Heart left ventricle (tissue), 16 donors: Measurements from ENCODE around the gene ACSF3. TPM values are rescaled to one million over a fixed set of nuclear protein-coding genes. Genes with fewer than 3 reads are reported as not detected.

ENCODE experiments used
- ATAC-seq, 4 donors: fragments of 200-7000 bp; cut with Tn5 transposase; one replicate each; pipeline ENCODE4 v1.9.1; 2020 to 2022; ENCODE audit warnings: moderate library complexity in 4 of 4, mild to moderate bottlenecking in 3 of 4, moderate number of reproducible peaks in 1 of 4
- DNase-seq, 5 donors: peaks; one replicate each; pipeline ENCODE4 v3.0.0-alpha.2; 2020
- H3K27ac ChIP-seq, 12 donors: fragments of 200-600 bp; sonication (generic) in 4 of 12; one replicate each; pipeline versions ENCODE4 v1.5.0 to v1.8.0; 2016 to 2022; ENCODE audit warnings: mild to moderate bottlenecking in 2 of 12
- H3K27me3 ChIP-seq, 9 donors: fragments of 200-600 bp; sonication (generic) in 2 of 9; one replicate each; pipeline versions ENCODE4 v1.5.1 to v1.8.0; 2016 to 2022; ENCODE audit warnings: mild to moderate bottlenecking in 3 of 9
- H3K36me3 ChIP-seq, 9 donors: fragments of 200-600 bp; sonication (generic) in 2 of 9; one replicate each; pipeline versions ENCODE4 v1.5.0 to v1.8.0; 2018 to 2022; ENCODE audit warnings: mild to moderate bottlenecking in 2 of 9
- H3K4me1 ChIP-seq, 12 donors: fragments of 200-600 bp; sonication (generic) in 4 of 12; one replicate each; pipeline versions ENCODE4 v1.5.0 to v1.8.0; 2016 to 2022; ENCODE audit warnings: mild to moderate bottlenecking in 3 of 12
- H3K4me3 ChIP-seq, 12 donors: fragments of 200-600 bp; sonication (generic) in 4 of 12; one replicate each; pipeline versions ENCODE4 v1.5.0 to v1.8.0; 2017 to 2022; ENCODE audit warnings: mild to moderate bottlenecking in 9 of 12, moderate library complexity in 4 of 12
- H3K9me3 ChIP-seq, 12 donors: fragments of 200-600 bp; sonication (generic) in 4 of 12; one replicate each; pipeline versions ENCODE4 v1.5.0 to v1.8.0; 2016 to 2022; ENCODE audit warnings: mild to moderate bottlenecking in 1 of 12
- POLR2A ChIP-seq, 2 donors: fragments of 450-650 bp; IDR thresholded peaks; one replicate each; pipeline ENCODE4 v1.6.1; 2017; ENCODE audit warnings: antibody characterized with exemption in 2 of 2, mild to moderate bottlenecking in 2 of 2, moderate library complexity in 2 of 2
- WGBS, 4 donors: extraction: QIAGEN DNeasy Blood & Tissue Kit in 2 of 4; methylation state at CpG; one replicate each; pipeline versions ENCODE4 v1.1.5 to v1.1.7; 2013 to 2018; 5-methylcytosine and 5-hydroxymethylcytosine counted together
- intact Hi-C, 10 donors: fragments of 100-400 bp; cut with DNase I; formaldehyde crosslinking; loops; one replicate each; pipeline versions ENCODE4 v1.11.1 to v1.14.2; 2022
- polyA plus RNA-seq, 2 donors: library from polyadenylated mRNA; stranded (reverse); fragments of 200-250 nt; gene quantifications; one replicate each; pipeline ENCODE4 v1.2.3, GENCODE V29; 2013
- total RNA-seq, 9 donors: library from RNA; depleted of rRNA in 2 of 9; stranded (reverse); fragments of >200 nt in 2 of 9; fragmentation: NEBNext Ultra II Directional in 3 of 9; extraction: Animal tissue kit (Norgen Biotek cat#: 25700) in 3 of 9; gene quantifications; one replicate each; pipeline versions ENCODE4 v1.1.0 to v1.2.4, GENCODE V29; 2016 to 2023
- TF ChIP-seq, protein P1 (sequence below), 12 donors: fragments of 200-600 bp; sonication (generic) in 4 of 12; IDR thresholded peaks; one replicate each; pipeline versions ENCODE4 v1.5.0 to v1.8.0; 2018 to 2022; ENCODE audit warnings: antibody characterized with exemption in 12 of 12, mild to moderate bottlenecking in 5 of 12
- donor health status: ischemic (EF 13 %, LVEDD 7.1; RV severe dilation, severe dysfunction).
- donor health status: healthy with polysubstance abuse.
- donor health status: DM: no; HTN: yes; CAD: no.
- donor health status: DM: no; HTN: no; CAD: no.
- donor health status: ischemic (EF 25% LVEDD 6.9; RV normal size, moderate dysfunction).
- donor health status: ischemic (EF 25% LVEDD 5.7; RV mildly dilated, moderate dysfunction).
- donor health status: healthy.
- donor health status: DM: yes; HTN: yes; CAD: no.
- donor health status: ischemic (EF 35%, LVEDD 5.7; RV mildly dilated, moderate dysfunction).
- donor health status: nonischemic (EF 11% LVEDD 7.7; RV severe dilation, severe dysfunction).
- donor health status: DM: yes; HTN: yes; CAD: no.
- donor health status: PGD.
- donor health status: ischemic (EF 29% LVEDD 5.4; RV normal size, mild dysfunction).
- donor health status: nonischemic (EF 23%, LVEDD 6.1; RV moderate dilation, normal function).

ACSF3 gene
- total and polyA plus RNA-seq, 11 donors: 10.3 to 26.3 (median 19.3) TPM

DNA sequence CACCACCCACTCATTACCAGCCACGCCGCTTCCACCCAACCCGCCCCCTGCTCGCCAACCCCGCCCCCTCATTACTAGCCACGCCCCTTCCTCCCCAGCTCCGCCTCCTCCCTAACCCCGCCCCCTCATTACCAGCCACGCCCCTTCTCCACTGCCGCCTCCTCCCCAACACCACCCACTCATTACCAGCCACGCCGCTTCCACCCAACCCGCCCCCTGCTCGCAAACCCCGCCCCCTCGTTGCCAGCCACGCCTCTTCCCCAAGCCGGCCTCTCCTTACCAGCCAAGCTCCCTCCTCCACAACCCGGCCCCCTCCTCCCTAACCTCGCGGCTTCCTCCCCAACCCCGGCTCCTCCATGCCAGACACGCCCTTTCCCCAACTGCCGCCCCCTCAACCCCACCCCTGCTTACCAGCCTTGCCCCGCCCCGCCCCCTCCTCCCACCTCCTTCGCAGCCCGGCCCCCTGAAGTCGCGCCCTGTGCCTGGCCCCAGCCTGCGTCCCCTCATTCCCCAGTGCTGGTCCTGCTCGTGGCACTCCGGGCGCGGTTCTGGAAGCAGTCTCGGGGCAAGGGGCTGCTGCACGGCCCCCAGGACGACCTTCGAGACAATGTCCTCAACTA, 99.4 kb downstream of the ACSF3 start:
- DNase-seq (peak in 3 of 5 donors; percentile 49 to 86 (median 77)), ATAC-seq (peak; percentile 42 to 62 (median 52))
- WGBS, 4 donors: 5 to 13% (median 8%) methylated on average over 30 to 39 of the region's 39 CpGs
- no peaks in the 10 kb centered on the region for H3K36me3 ChIP-seq
- TF ChIP-seq, protein P1, sequence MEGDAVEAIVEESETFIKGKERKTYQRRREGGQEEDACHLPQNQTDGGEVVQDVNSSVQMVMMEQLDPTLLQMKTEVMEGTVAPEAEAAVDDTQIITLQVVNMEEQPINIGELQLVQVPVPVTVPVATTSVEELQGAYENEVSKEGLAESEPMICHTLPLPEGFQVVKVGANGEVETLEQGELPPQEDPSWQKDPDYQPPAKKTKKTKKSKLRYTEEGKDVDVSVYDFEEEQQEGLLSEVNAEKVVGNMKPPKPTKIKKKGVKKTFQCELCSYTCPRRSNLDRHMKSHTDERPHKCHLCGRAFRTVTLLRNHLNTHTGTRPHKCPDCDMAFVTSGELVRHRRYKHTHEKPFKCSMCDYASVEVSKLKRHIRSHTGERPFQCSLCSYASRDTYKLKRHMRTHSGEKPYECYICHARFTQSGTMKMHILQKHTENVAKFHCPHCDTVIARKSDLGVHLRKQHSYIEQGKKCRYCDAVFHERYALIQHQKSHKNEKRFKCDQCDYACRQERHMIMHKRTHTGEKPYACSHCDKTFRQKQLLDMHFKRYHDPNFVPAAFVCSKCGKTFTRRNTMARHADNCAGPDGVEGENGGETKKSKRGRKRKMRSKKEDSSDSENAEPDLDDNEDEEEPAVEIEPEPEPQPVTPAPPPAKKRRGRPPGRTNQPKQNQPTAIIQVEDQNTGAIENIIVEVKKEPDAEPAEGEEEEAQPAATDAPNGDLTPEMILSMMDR (IDR thresholded peaks at IDR 0.05): no peak
- TF ChIP-seq POLR2A (IDR thresholded peaks at IDR 0.05): no peak
- H3K4me3 ChIP-seq: peak overlapping the region in 1 of 12 donors; percentile 56
- peaks cover 0 to 13% (median 7%) of the 10 kb centered on the region in 12 donors for H3K4me1 ChIP-seq
- no peaks in the 10 kb centered on the region for H3K9me3 ChIP-seq
- H3K27me3 ChIP-seq: peaks cover 0 to 7% (median 4%) of the 10 kb centered on the region in 9 donors
- intact Hi-C loops: loop anchor here in 1 of 10 donors (10.0 kb wide), 1 partner anchor 378 kb away; the partner anchor contains the start of gene APRT
- H3K27ac ChIP-seq: no peak overlapping the region

DNA sequence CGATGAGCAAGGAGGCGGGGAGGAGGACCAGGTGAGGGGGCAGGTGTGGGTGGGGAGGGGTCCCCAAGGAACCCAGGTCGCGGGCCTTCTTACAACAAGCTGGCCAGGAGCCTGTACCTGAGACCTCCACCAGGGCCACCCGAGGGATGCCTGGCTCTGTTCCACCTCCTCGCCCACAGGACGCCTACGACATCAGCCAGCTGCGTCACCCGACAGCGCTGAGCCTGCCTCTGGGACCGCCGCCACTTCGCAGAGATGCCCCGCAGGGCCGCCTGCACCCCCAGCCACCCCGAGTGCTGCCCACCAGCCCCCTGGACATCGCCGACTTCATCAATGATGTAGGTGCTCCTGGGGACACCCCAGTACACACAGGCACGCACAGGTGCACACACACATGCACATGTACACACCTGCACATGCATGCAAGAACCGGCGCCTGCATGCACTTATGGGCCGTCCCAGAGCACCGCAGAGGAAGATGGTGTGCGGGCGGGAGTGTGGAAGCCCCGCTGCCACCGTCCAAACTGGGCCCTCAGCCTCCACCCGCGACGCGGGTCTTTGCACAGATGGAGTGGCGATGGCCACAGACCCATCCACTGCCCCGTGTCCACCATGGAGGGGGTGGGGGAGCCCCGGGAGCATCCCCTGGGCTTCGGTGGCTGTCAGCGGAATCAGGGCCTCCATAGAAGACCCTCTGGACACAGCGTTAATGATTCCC, 100.1 kb downstream of the ACSF3 start:
- WGBS, 4 donors: 65 to 72% (median 69%) methylated on average over 34 to 38 of the region's 38 CpGs
- no peak overlapping the region for H3K27ac ChIP-seq
- no peak for ATAC-seq
- no peaks in the 10 kb centered on the region for H3K9me3 ChIP-seq
- H3K4me1 ChIP-seq: peaks cover 0 to 13% (median 7%) of the 10 kb centered on the region in 12 donors
- no peak for TF ChIP-seq POLR2A (IDR thresholded peaks at IDR 0.05)
- TF ChIP-seq, protein P1 (IDR thresholded peaks at IDR 0.05): no peak
- H3K36me3 ChIP-seq: no peaks in the 10 kb centered on the region
- intact Hi-C loops: loop anchor here in 1 of 10 donors (10.0 kb wide), 1 partner anchor 379 kb away; the partner anchor contains the start of gene APRT
- H3K4me3 ChIP-seq: peak overlapping the region in 1 of 12 donors; percentile 56
- H3K27me3 ChIP-seq: peaks cover 1 to 14% (median 10%) of the 10 kb centered on the region in 9 donors
- peak in 3 of 5 donors; percentile 25 to 58 (median 34) for DNase-seq

DNA sequence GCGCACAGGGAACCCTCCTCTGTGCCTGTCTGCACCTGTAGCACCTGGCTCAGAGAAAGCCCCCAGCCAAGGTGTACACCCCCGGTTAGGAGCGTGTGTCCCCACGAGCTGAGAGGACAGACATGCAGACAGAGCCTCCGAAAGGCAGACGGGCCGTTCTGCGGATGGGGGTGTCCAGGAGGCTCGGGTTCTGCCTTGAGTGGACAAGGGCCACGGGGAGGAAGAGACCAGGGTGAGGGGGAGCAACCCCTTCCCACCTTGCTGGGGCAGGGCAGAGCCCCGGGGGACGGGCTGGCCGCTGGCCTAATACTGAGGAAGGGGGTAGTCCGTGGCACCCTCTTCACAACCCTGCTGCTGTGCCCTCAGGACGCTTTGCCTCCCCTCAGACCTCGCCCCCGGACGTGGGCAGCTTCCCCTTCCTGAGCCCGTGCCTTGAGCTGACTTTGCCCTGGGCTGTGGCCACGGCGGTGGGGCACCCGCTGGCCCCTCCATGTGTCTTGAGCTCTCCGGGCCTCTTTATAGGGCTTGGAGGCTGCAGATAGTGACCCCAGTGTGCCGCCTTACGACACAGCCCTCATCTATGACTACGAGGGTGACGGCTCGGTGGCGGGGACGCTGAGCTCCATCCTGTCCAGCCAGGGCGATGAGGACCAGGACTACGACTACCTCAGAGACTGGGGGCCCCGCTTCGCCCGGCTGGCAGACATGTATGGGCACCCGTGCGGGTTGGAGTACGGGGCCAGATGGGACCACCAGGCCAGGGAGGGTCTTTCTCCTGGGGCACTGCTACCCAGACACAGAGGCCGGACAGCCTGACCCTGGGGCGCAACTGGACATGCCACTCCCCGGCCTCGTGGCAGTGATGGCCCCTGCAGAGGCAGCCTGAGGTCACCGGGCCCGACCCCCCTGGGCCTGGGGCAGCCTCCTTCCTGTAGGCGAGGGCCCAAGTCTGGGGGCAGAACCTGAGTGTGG, 101.0 kb downstream of the ACSF3 start:
- no peak for TF ChIP-seq POLR2A (IDR thresholded peaks at IDR 0.05)
- TF ChIP-seq, protein P1 (IDR thresholded peaks at IDR 0.05): no peak
- intact Hi-C loops: loop anchor here in 1 of 10 donors (10.0 kb wide), 1 partner anchor 380 kb away; the partner anchor contains the start of gene APRT
- WGBS, 4 donors: 82 to 90% (median 84%) methylated on average over 14 to 45 of the region's 45 CpGs
- peaks cover 0 to 13% (median 7%) of the 10 kb centered on the region in 12 donors for H3K4me1 ChIP-seq
- no peak for ATAC-seq
- peaks cover 10 to 22% (median 19%) of the 10 kb centered on the region in 9 donors for H3K27me3 ChIP-seq
- no peaks in the 10 kb centered on the region for H3K36me3 ChIP-seq
- peak in 3 of 5 donors; percentile 20 to 64 (median 28) for DNase-seq
- H3K4me3 ChIP-seq: no peak overlapping the region
- H3K27ac ChIP-seq: no peak overlapping the region
- H3K9me3 ChIP-seq: no peaks in the 10 kb centered on the region
